HG03460 (cell line): ENCODE measurements around the gene TMEM176B.
"Not testable (repeated sequence)": the region's sequence is repeated elsewhere in the genome, so short reads cannot be mapped to it uniquely, and the experiment has no call there.

Source experiments
- ATAC-seq: cut with Tn5 transposase; IDR thresholded peaks from one replicate; pipeline ENCODE4 v1.9.1; 2021; ENCODE audit not compliant: unreplicated experiment

The TMEM176B gene

GRCh38 chr7:150823484-150824126 lies 23.4 kb upstream of the TMEM176B start:
- no peak for ATAC-seq

- no peak for ATAC-seq
Measured at GRCh38 chr7:150823043-150823442, 22.9 kb upstream of the TMEM176B start.

GRCh38 chr7:150820578-150821198 lies 20.5 kb upstream of the TMEM176B start:
- ATAC-seq: no peak

GRCh38 chr7:150820148-150820547 lies 20.0 kb upstream of the TMEM176B start:
- ATAC-seq: no peak

- ATAC-seq: no peak
Measured at GRCh38 chr7:150818971-150819370, 18.8 kb upstream of the TMEM176B start.

- ATAC-seq: no peak
Measured at GRCh38 chr7:150814328-150815001, 14.3 kb upstream of the TMEM176B start.

- ATAC-seq: not testable (repeated sequence)
Measured at GRCh38 chr7:150807616-150808438, 7.7 kb upstream of the TMEM176B start.

- ATAC-seq: no peak
Measured at GRCh38 chr7:150806863-150807262, 6.7 kb upstream of the TMEM176B start.

- no peak for ATAC-seq
Measured at GRCh38 chr7:150806454-150806853, 6.3 kb upstream of the TMEM176B start.

GRCh38 chr7:150805864-150806263 lies 5.7 kb upstream of the TMEM176B start:
- ATAC-seq: no peak

- ATAC-seq: no peak
Measured at GRCh38 chr7:150804802-150805201, 4.6 kb upstream of the TMEM176B start.

- no peak for ATAC-seq
Measured at GRCh38 chr7:150803161-150803860, 3.1 kb upstream of the TMEM176B start.

- ATAC-seq: no peak
Measured at GRCh38 chr7:150801946-150802771, 2.0 kb upstream of the TMEM176B start.

GRCh38 chr7:150801242-150801945 lies 1.2 kb upstream of the TMEM176B start:
- no peak for ATAC-seq

GRCh38 chr7:150800581-150801241 lies 547 bp upstream of the TMEM176B start, which contains the start of gene TMEM176A:
Gene TMEM176A (plus strand): TSS chr7:150800769. CDS start chr7:150801551, 782 bp downstream.
- no peak for ATAC-seq

GRCh38 chr7:150799156-150799555 lies 1.0 kb downstream of the TMEM176B start:
- ATAC-seq: no peak

- ATAC-seq: no peak
Measured at GRCh38 chr7:150797661-150798060, 2.5 kb downstream of the TMEM176B start.

- no peak for ATAC-seq
Measured at GRCh38 chr7:150793569-150794238, 6.5 kb downstream of the TMEM176B start.
